CD4-positive, alpha-beta memory T cell (primary cell): ENCODE results near the gene PDIA6. TPM values are rescaled to one million over a fixed set of nuclear protein-coding genes. Genes with fewer than 3 reads are reported as not detected.

ENCODE experiments used
- CTCF ChIA-PET: fragments of 350-600 bp; sonication (Branson Sonifier 250); formaldehyde crosslinking; loops from one replicate; lab custom pipeline; 2021; ENCODE audit warnings: inconsistent platforms; ENCODE audit not compliant: partially characterized antibody; lab: Charles Lee
- POLR2A ChIA-PET: fragments of 350-600 bp; sonication (Branson Sonifier 250); formaldehyde crosslinking; loops from one replicate; lab custom pipeline; 2021; ENCODE audit not compliant: partially characterized antibody; lab: Charles Lee
- DNase-seq, 5 donors: peaks; one replicate each; pipeline versions ENCODE4 v3.0.0 to v3.0.0-alpha.2; 2020 to 2022; ENCODE audit warnings: mixed read lengths in 1 of 5
- H3K27ac ChIP-seq: one replicate; pipeline ENCODE4 v1.7.0; 2013; ENCODE audit warnings: low read depth, low read length
- H3K27me3 ChIP-seq: 2 replicates; pipeline ENCODE4 v1.7.0; 2013; ENCODE audit warnings: mild to moderate bottlenecking, low read length, moderate library complexity; ENCODE audit not compliant: insufficient read depth
- H3K36me3 ChIP-seq: 2 replicates; pipeline ENCODE4 v1.7.0; 2013; ENCODE audit warnings: mild to moderate bottlenecking, low read length, moderate library complexity; ENCODE audit not compliant: insufficient read depth
- H3K4me1 ChIP-seq: 2 replicates; pipeline ENCODE4 v1.7.0; 2013; ENCODE audit warnings: mild to moderate bottlenecking, low read length, moderate library complexity; ENCODE audit not compliant: insufficient read depth
- H3K4me3 ChIP-seq, 2 donors: one replicate each; pipeline ENCODE4 v1.7.0; 2013; ENCODE audit warnings: low read length in 2 of 2, mild to moderate bottlenecking in 1 of 2
- H3K9me3 ChIP-seq, 2 donors: one replicate each; pipeline ENCODE4 v1.7.0; 2013; ENCODE audit warnings: low read length in 2 of 2, control low read depth in 1 of 2; ENCODE audit not compliant: control insufficient read depth in 1 of 2
- H3K27ac Mint-ChIP-seq, 7 donors: one replicate each; pipeline ENCODE4 v1.8.0; 2020 to 2021; ENCODE audit warnings: mixed read lengths in 7 of 7, mild to moderate bottlenecking in 6 of 7, inconsistent platforms in 3 of 7, moderate library complexity in 3 of 7
- H3K27me3 Mint-ChIP-seq, 2 donors: one replicate each; pipeline ENCODE4 v1.8.0; 2020 to 2021; ENCODE audit warnings: mixed read lengths in 2 of 2
- H3K36me3 Mint-ChIP-seq, 2 donors: one replicate each; pipeline ENCODE4 v1.8.0; 2020 to 2021; ENCODE audit warnings: mixed read lengths in 2 of 2, inconsistent platforms in 1 of 2, mild to moderate bottlenecking in 1 of 2
- H3K4me1 Mint-ChIP-seq, 4 donors: one replicate each; pipeline ENCODE4 v1.8.0; 2020 to 2021; ENCODE audit warnings: mixed read lengths in 4 of 4, mild to moderate bottlenecking in 1 of 4
- H3K4me3 Mint-ChIP-seq, 8 donors: one replicate each; pipeline ENCODE4 v1.8.0; 2020 to 2021; ENCODE audit warnings: mixed read lengths in 8 of 8, mild to moderate bottlenecking in 7 of 8, moderate library complexity in 6 of 8, inconsistent platforms in 3 of 8
- H3K9me3 Mint-ChIP-seq, 8 donors: one replicate each; pipeline ENCODE4 v1.8.0; 2020 to 2021; ENCODE audit warnings: mixed read lengths in 8 of 8, mild to moderate bottlenecking in 5 of 8, inconsistent platforms in 3 of 8, moderate library complexity in 1 of 8
- intact Hi-C: fragments of 100-400 bp; cut with micrococcal nuclease; formaldehyde crosslinking; loops from one replicate; pipeline ENCODE4 v1.15.1; 2023
- polyA plus RNA-seq, 2 donors: library from polyadenylated mRNA; unstranded; fragments of 300-500 nt; fragmentation: Illumina TruSeq; gene quantifications; one replicate each; pipeline ENCODE4 v1.2.3, GENCODE V29; 2021
- total RNA-seq, 2 experiments: library from RNA; stranded (reverse); gene quantifications; one replicate each; pipeline ENCODE4 v1.2.3, GENCODE V29; 2021

Gene PDIA6
- total and polyA plus RNA-seq, 4 experiments from 2014 or later = 75.9 to 273 (median 112) TPM

GRCh38 chr2:10733980-10734379 lies 78.6 kb downstream of the PDIA6 start:
- H3K9me3 ChIP-seq = no peaks in the 10 kb centered on the region
- no peaks in the 10 kb centered on the region for H3K27me3 ChIP-seq

GRCh38 chr2:10733566-10733925 lies 79.0 kb downstream of the PDIA6 start:
- Mint-ChIP-seq H3K36me3 (no peaks in the 10 kb centered on the region), H3K27ac (no peak overlapping the region), H3K9me3 (peaks cover 0 to 2% (median 0%) of the 10 kb centered on the region in 8 donors), H3K4me3 (no peak overlapping the region), H3K27me3 (peaks cover 0 to 2% of the 10 kb centered on the region in 2 donors), H3K4me1 (peaks cover 0 to 4% (median 0%) of the 10 kb centered on the region in 4 donors)
- DNase-seq = no peak
- H3K36me3 ChIP-seq = no peaks in the 10 kb centered on the region
- H3K27me3 ChIP-seq = no peaks in the 10 kb centered on the region
- CTCF ChIA-PET = no interaction called here
- H3K9me3 ChIP-seq = no peaks in the 10 kb centered on the region
- no peak overlapping the region for H3K4me3 ChIP-seq
- H3K4me1 ChIP-seq = no peaks in the 10 kb centered on the region
- intact Hi-C loops = no loop called here
- POLR2A ChIA-PET = no interaction called here
- H3K27ac ChIP-seq = no peak overlapping the region

More at GRCh38 chr2:10733980-10734379, 78.6 kb downstream of the PDIA6 start:
- H3K36me3 Mint-ChIP-seq = no peaks in the 10 kb centered on the region
- H3K4me3 Mint-ChIP-seq = no peak overlapping the region
- Histone ChIP-seq H3K4me1 (no peaks in the 10 kb centered on the region), H3K27ac (no peak overlapping the region), H3K36me3 (no peaks in the 10 kb centered on the region), H3K4me3 (no peak overlapping the region)
- POLR2A ChIA-PET = no interaction called here
- H3K4me1 Mint-ChIP-seq = peaks cover 0 to 4% (median 0%) of the 10 kb centered on the region in 4 donors
- DNase-seq = no peak
- intact Hi-C loops = no loop called here
- H3K27me3 Mint-ChIP-seq = peaks cover 0 to 2% of the 10 kb centered on the region in 2 donors
- peaks cover 0 to 2% (median 0%) of the 10 kb centered on the region in 8 donors for H3K9me3 Mint-ChIP-seq
- no peak overlapping the region for H3K27ac Mint-ChIP-seq
- CTCF ChIA-PET = no interaction called here

Other genes with a start within 250 kb of the PDIA6 start
- gene NOL10, start 122.8 kb downstream of the PDIA6 start, total RNA-seq = 10 to 100 TPM; 21.3 to 22.7 TPM
- gene NOL10, start 122.8 kb downstream of the PDIA6 start, polyA plus RNA-seq = 10 to 100 TPM; 13.0 to 20.8 TPM
- gene ATP6V1C2, start 91.2 kb downstream of the PDIA6 start, total RNA-seq = not detected
- under 1 TPM; 0.17 to 0.20 TPM for gene ATP6V1C2, start 91.2 kb downstream of the PDIA6 start, polyA plus RNA-seq
- not detected for gene KCNF1, start 99.1 kb upstream of the PDIA6 start, total RNA-seq
- not detected for gene KCNF1, start 99.1 kb upstream of the PDIA6 start, polyA plus RNA-seq